H9 (cell line): Measurements from ENCODE around the gene DHX58. TPM values are rescaled to one million over a fixed set of nuclear protein-coding genes. Genes with fewer than 3 reads are reported as not detected.

ENCODE experiments used
- DNase-seq: peaks from one replicate; pipeline ENCODE4 v3.0.0-alpha.2; 2017
- H2AFZ ChIP-seq: one replicate; pipeline ENCODE4 v1.6.1; 2013; ENCODE audit warnings: mild to moderate bottlenecking, low read length, control low read depth, moderate library complexity
- H2AK5ac ChIP-seq: 2 replicates; pipeline ENCODE4 v1.6.1; 2013; ENCODE audit warnings: low read length, control low read depth, mixed read lengths; ENCODE audit not compliant: insufficient read length
- H2BK120ac ChIP-seq: one replicate; pipeline ENCODE4 v1.6.1; 2013; ENCODE audit warnings: low read depth, mild to moderate bottlenecking, low read length, control low read depth, inconsistent platforms; ENCODE audit not compliant: poor library complexity, severe bottlenecking
- H2BK12ac ChIP-seq: 2 replicates; pipeline ENCODE4 v1.6.1; 2013; ENCODE audit warnings: low read length, control low read depth, mixed read lengths, low read depth; ENCODE audit not compliant: insufficient read length
- H2BK15ac ChIP-seq: 2 replicates; pipeline ENCODE4 v1.6.1; 2013; ENCODE audit warnings: low read depth, low read length, control low read depth
- H2BK20ac ChIP-seq: one replicate; pipeline ENCODE4 v1.6.1; 2013; ENCODE audit warnings: low read depth, mild to moderate bottlenecking, low read length, control low read depth, inconsistent platforms; ENCODE audit not compliant: poor library complexity, severe bottlenecking
- H2BK5ac ChIP-seq: 2 replicates; pipeline ENCODE4 v1.6.1; 2013; ENCODE audit warnings: low read length, control low read depth, mixed read lengths; ENCODE audit not compliant: insufficient read length
- H3K14ac ChIP-seq: 2 replicates; pipeline ENCODE4 v1.6.1; 2013; ENCODE audit warnings: low read length, control low read depth; ENCODE audit not compliant: insufficient read depth
- H3K18ac ChIP-seq: 2 replicates; pipeline ENCODE4 v1.6.1; 2013; ENCODE audit warnings: low read depth, mild to moderate bottlenecking, mixed read lengths, low read length, control low read depth; ENCODE audit not compliant: insufficient read length
- H3K23ac ChIP-seq: 2 replicates; pipeline ENCODE4 v1.6.1; 2013; ENCODE audit warnings: low read length, control low read depth, mixed read lengths, low read depth; ENCODE audit not compliant: insufficient read length
- H3K23me2 ChIP-seq: 2 replicates; pipeline ENCODE4 v1.6.1; 2013; ENCODE audit warnings: low read depth, mild to moderate bottlenecking, mixed read lengths, low read length, control low read depth; ENCODE audit not compliant: insufficient read length, poor library complexity, severe bottlenecking
- H3K27ac ChIP-seq: 2 replicates; pipeline ENCODE4 v1.5.1; 2013; ENCODE audit warnings: low read length, control low read depth, mixed read lengths, low read depth; ENCODE audit not compliant: insufficient read length
- H3K27me3 ChIP-seq: 2 replicates; pipeline ENCODE4 v1.6.1; 2013; ENCODE audit warnings: low read length, control low read depth, inconsistent platforms; ENCODE audit not compliant: insufficient read depth
- H3K4ac ChIP-seq: 2 replicates; pipeline ENCODE4 v1.6.1; 2013; ENCODE audit warnings: low read depth, mild to moderate bottlenecking, control low read depth, inconsistent platforms, low read length, moderate library complexity
- H3K4me1 ChIP-seq: 2 replicates; pipeline ENCODE4 v1.6.1; 2013; ENCODE audit warnings: low read length, control low read depth, inconsistent platforms; ENCODE audit not compliant: insufficient read depth
- H3K4me2 ChIP-seq: 2 replicates; pipeline ENCODE4 v1.6.1; 2013; ENCODE audit warnings: low read length, control low read depth, mixed read lengths; ENCODE audit not compliant: insufficient read length, insufficient read depth
- H3K56ac ChIP-seq: 2 replicates; pipeline ENCODE4 v1.6.1; 2013; ENCODE audit warnings: low read depth, mild to moderate bottlenecking, mixed read lengths, low read length, control low read depth; ENCODE audit not compliant: insufficient read length
- H3K79me1 ChIP-seq: 2 replicates; pipeline ENCODE4 v1.6.1; 2013; ENCODE audit warnings: low read depth, mild to moderate bottlenecking, moderate library complexity, low read length, control low read depth, inconsistent platforms; ENCODE audit not compliant: insufficient read depth, poor library complexity, severe bottlenecking
- H3K79me2 ChIP-seq: 2 replicates; pipeline ENCODE4 v1.6.1; 2013; ENCODE audit warnings: low read length, control low read depth, inconsistent platforms; ENCODE audit not compliant: insufficient read depth
- H3K9ac ChIP-seq: 2 replicates; pipeline ENCODE4 v1.6.1; 2013; ENCODE audit warnings: low read length, control low read depth, mixed read lengths; ENCODE audit not compliant: insufficient read length; ENCODE audit errors: extremely low read depth
- H3K9me3 ChIP-seq: one replicate; pipeline ENCODE4 v1.6.1; 2013; ENCODE audit warnings: low read depth, low read length, inconsistent platforms; ENCODE audit not compliant: control insufficient read depth
- H3T11ph ChIP-seq: one replicate; pipeline ENCODE4 v1.6.1; 2013; ENCODE audit warnings: mild to moderate bottlenecking, low read length, control low read depth, inconsistent platforms
- H4K20me1 ChIP-seq: one replicate; pipeline ENCODE4 v1.6.1; 2013; ENCODE audit not compliant: control insufficient read depth, insufficient read length, insufficient read depth
- H4K5ac ChIP-seq: 2 replicates; pipeline ENCODE4 v1.6.1; 2013; ENCODE audit warnings: low read depth, mild to moderate bottlenecking, mixed read lengths, low read length, control low read depth; ENCODE audit not compliant: insufficient read length
- H4K8ac ChIP-seq: replicated peaks from 2 replicates; pipeline ENCODE4 v1.6.1; 2013; ENCODE audit warnings: low read length, control low read depth, mixed read lengths, low read depth; ENCODE audit not compliant: insufficient read length
- H4K91ac ChIP-seq: 2 replicates; pipeline ENCODE4 v1.6.1; 2013; ENCODE audit warnings: low read depth, mild to moderate bottlenecking, moderate library complexity, mixed read lengths, low read length, control low read depth; ENCODE audit not compliant: insufficient read length
- H3K27ac Mint-ChIP-seq, 3 experiments: 2 replicates in 2 of 3; 3 replicates in 1 of 3; pipeline ENCODE4 v1.8.0; 2020 to 2021; ENCODE audit warnings: mixed read lengths in 3 of 3, mild to moderate bottlenecking in 1 of 3, moderate library complexity in 1 of 3
- H3K27me3 Mint-ChIP-seq: 2 replicates; pipeline ENCODE4 v1.8.0; 2021; ENCODE audit warnings: low read depth, mild to moderate bottlenecking, moderate library complexity, mixed read lengths
- H3K36me3 Mint-ChIP-seq, 3 experiments: 2 replicates in 2 of 3; 3 replicates in 1 of 3; pipeline ENCODE4 v1.8.0; 2020 to 2021; ENCODE audit warnings: low read depth in 3 of 3, mixed read lengths in 3 of 3; ENCODE audit not compliant: insufficient read depth in 1 of 3
- H3K4me1 Mint-ChIP-seq, 2 experiments: 2 replicates each; pipeline ENCODE4 v1.8.0; 2020; ENCODE audit warnings: mixed read lengths in 2 of 2
- H3K4me3 Mint-ChIP-seq, 2 experiments: 2 replicates in 1 of 2; 3 replicates in 1 of 2; pipeline ENCODE4 v1.8.0; 2020 to 2021; ENCODE audit warnings: mild to moderate bottlenecking in 2 of 2, mixed read lengths in 2 of 2, moderate library complexity in 1 of 2
- H3K9me3 Mint-ChIP-seq, 2 experiments: 2 replicates in 1 of 2; 3 replicates in 1 of 2; pipeline ENCODE4 v1.8.0; 2020; ENCODE audit warnings: mild to moderate bottlenecking in 2 of 2, mixed read lengths in 2 of 2, moderate library complexity in 1 of 2
- CTCF ChIP-seq: fragments of 200-600 bp; sonication (generic); conservative IDR thresholded peaks from 3 replicates; pipeline ENCODE4 v1.8.0; 2021; ENCODE audit warnings: antibody characterized with exemption, mild to moderate bottlenecking
- WGBS: extraction: QIAGEN DNeasy Blood & Tissue Kit; methylation state at CpG from one replicate; pipeline ENCODE4 v1.1.7; 2013; ENCODE audit warnings: missing lambda C conversion rate, low lambda C conversion rate, mixed read lengths; ENCODE audit not compliant: insufficient read length; ENCODE audit errors: extremely low coverage; 5-methylcytosine and 5-hydroxymethylcytosine counted together
- total RNA-seq: library from RNA; stranded (reverse); gene quantifications from 2 replicates; pipeline ENCODE4 v1.2.1, GENCODE V29; 2021

Gene DHX58
- total RNA-seq, 1 experiment from 2014 or later, result 3.9 TPM

- Mint-ChIP-seq H3K27ac (no peak overlapping the region), H3K4me3 (peak overlapping the region in 1 of 2 experiments; percentile 28; a peak in 1 of 5 replicates), H3K27me3 (no peaks in the 10 kb centered on the region), H3K36me3 (peaks cover 11 to 61% (median 44%) of the 10 kb centered on the region in 3 experiments; a peak in 6 of 7 replicates), H3K4me1 (peaks cover 20 to 30% of the 10 kb centered on the region in 2 experiments), H3K9me3 (no peaks in the 10 kb centered on the region)
- Histone ChIP-seq H3K27ac (no peak overlapping the region), H3K14ac (no peak overlapping the region), H4K5ac (no peak overlapping the region), H3K4ac (no peak overlapping the region), H3K79me2 (no peaks in the 10 kb centered on the region), H3K9me3 (no peaks in the 10 kb centered on the region), H2BK15ac (no peak overlapping the region), H3K4me1 (no peaks in the 10 kb centered on the region), H3K23me2 (no peaks in the 10 kb centered on the region), H2BK12ac (no peak overlapping the region), H3K23ac (no peak overlapping the region), H2AFZ (no peak overlapping the region), H4K20me1 (no peaks in the 10 kb centered on the region), H3K18ac (no peak overlapping the region), H3K56ac (no peak overlapping the region), H4K91ac (no peak overlapping the region), H2BK20ac (no peak overlapping the region), H3K9ac (no peak overlapping the region), H2BK120ac (no peak overlapping the region), H3K27me3 (no peaks in the 10 kb centered on the region), H3K79me1 (no peaks in the 10 kb centered on the region), H4K8ac (no peak overlapping the region), H3T11ph (no peak overlapping the region), H2AK5ac (no peak overlapping the region), H2BK5ac (no peak overlapping the region), H3K4me2 (no peak overlapping the region)
- WGBS, result no CpG with 5 or more reads among the region's 4 CpGs
- no peak for DNase-seq
- TF ChIP-seq CTCF, result no peak
These were observed 5.6 kb upstream of the DHX58 start for GRCh38 chr17:42118126-42118510.
